ENCODE data around the gene ANGPTL4.

GRCh38 chr19:8393192-8393870 is 29.4 kb downstream of the ANGPTL4 start:
- TF ChIP-seq EZH2phosphoT487 (IDR thresholded peaks at IDR 0.05; ENCODE audit: borderline replicate concordance) (no peak), CTCF (conservative IDR thresholded peaks at IDR 0.05; ENCODE audit: low read length) (no peak)
